ENCODE measurements around the gene TMEM151B.
"Not testable (repeated sequence)": the region's sequence is repeated elsewhere in the genome, so short reads cannot be mapped to it uniquely, and the experiment has no call there.

The TMEM151B gene

GRCh38 chr6:44228836-44229235 lies 41.4 kb upstream of the TMEM151B start:
- Histone ChIP-seq H3K4me1 (peaks cover 49 to 68% (median 58%) of the 10 kb centered on the region in 10 experiments), H3K27ac (no peak overlapping the region), H3K9me3 (replicated peaks in 1 of 11) (no peaks in the 10 kb centered on the region), H3K4me3 (no peak overlapping the region), H3K36me3 (peaks cover 14 to 67% (median 50%) of the 10 kb centered on the region in 11 experiments; a peak in 21 of 22 replicates), H4K20me1 (peaks cover 21 to 62% (median 34%) of the 10 kb centered on the region in 11 experiments; a peak in 17 of 22 replicates), H3K27me3 (no peaks in the 10 kb centered on the region), H3K4me2 (no peak overlapping the region), H3K9ac (no peak overlapping the region)
- no peak for TF ChIP-seq Cebpa-rat (IDR thresholded peaks at IDR 0.05)

DNA sequence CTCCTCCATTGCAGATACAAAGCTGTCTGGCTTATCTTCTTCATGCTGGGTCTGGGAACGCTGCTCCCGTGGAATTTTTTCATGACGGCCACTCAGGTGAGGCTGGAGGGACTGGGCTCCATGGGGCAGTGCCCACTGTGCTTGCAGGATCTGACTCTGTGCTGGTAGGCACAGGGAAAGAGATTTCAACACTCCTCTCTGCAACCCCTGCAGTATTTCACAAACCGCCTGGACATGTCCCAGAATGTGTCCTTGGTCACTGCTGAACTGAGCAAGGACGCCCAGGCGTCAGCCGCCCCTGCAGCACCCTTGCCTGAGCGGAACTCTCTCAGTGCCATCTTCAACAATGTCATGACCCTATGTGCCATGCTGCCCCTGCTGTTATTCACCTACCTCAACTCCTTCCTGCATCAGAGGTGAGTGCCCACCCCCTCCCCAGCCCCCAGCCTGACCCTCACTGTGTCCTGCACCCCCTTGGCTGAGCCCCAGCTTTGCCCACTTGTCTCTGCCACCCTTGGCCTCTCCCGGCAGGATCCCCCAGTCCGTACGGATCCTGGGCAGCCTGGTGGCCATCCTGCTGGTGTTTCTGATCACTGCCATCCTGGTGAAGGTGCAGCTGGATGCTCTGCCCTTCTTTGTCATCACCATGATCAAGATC lies 40.7 kb upstream of the TMEM151B start:
- H3K4me3 ChIP-seq = no peak overlapping the region
- H3K9ac ChIP-seq = no peak overlapping the region; a peak in 1 of 22 replicates
- H3K27ac ChIP-seq = no peak overlapping the region
- no peak for TF ChIP-seq Cebpa-rat (IDR thresholded peaks at IDR 0.05)
- H3K36me3 ChIP-seq = peaks cover 14 to 73% (median 50%) of the 10 kb centered on the region in 11 experiments; a peak in 21 of 22 replicates
- peaks cover 51 to 69% (median 59%) of the 10 kb centered on the region in 10 experiments for H3K4me1 ChIP-seq
- no peaks in the 10 kb centered on the region for H3K9me3 ChIP-seq (replicated peaks in 1 of 11)
- peaks cover 19 to 60% (median 30%) of the 10 kb centered on the region in 11 experiments; a peak in 17 of 22 replicates for H4K20me1 ChIP-seq
- no peak overlapping the region for H3K4me2 ChIP-seq
- no peaks in the 10 kb centered on the region for H3K27me3 ChIP-seq

DNA sequence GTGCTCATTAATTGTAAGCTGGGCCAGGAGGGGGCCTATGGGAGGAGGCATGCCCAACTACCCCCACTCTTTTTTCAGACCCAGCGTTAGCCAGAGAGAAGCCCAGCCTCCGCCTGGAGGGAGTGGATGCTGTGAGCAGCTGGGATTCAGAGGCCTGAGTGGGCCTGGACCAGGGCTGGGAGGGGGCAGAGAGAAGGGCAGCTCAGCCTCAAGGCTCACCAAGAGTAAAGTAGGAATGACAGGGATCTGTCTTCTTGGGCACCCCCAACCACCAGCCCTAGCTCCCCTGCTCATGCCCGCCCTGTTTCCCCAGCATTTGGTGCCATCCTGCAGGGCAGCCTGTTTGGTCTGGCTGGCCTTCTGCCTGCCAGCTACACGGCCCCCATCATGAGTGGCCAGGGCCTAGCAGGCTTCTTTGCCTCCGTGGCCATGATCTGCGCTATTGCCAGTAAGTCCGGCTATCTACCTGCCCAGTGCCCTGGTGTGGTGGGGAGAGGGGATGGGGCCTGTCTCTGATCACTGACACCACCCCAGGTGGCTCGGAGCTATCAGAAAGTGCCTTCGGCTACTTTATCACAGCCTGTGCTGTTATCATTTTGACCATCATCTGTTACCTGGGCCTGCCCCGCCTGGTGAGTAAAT lies 40.1 kb upstream of the TMEM151B start:
- no peaks in the 10 kb centered on the region for H3K27me3 ChIP-seq
- H3K4me1 ChIP-seq = peaks cover 51 to 69% (median 58%) of the 10 kb centered on the region in 10 experiments
- H3K4me3 ChIP-seq = no peak overlapping the region
- no peaks in the 10 kb centered on the region for H3K9me3 ChIP-seq (replicated peaks in 1 of 11)
- H3K27ac ChIP-seq = no peak overlapping the region
- H3K9ac ChIP-seq = no peak overlapping the region; a peak in 1 of 22 replicates
- H4K20me1 ChIP-seq = peaks cover 12 to 54% (median 24%) of the 10 kb centered on the region in 11 experiments; a peak in 16 of 22 replicates
- no peak overlapping the region for H3K4me2 ChIP-seq
- TF ChIP-seq Cebpa-rat (IDR thresholded peaks at IDR 0.05) = no peak
- peaks cover 14 to 77% (median 51%) of the 10 kb centered on the region in 11 experiments; a peak in 21 of 22 replicates for H3K36me3 ChIP-seq

DNA sequence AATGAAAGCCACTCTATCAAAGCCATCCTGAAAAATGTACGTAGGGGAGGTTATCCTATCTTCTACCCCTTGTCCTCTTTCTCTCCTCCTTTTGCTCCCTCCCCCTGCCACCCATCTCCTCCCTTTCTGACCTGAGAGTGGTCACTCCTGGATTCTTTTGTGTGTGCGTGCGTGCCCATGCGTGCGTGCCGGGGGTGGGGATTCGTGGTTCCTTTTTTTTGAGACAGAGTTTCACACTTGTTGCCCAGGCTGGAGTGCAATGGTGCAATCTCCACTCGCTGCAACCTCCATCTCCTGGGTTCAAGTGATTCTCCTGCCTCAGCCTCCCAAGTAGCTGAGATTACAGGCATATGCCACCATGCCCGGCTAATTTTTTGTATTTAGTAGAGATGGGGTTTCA lies 38.8 kb upstream of the TMEM151B start:
- not testable (repeated sequence) for H3K9me3 ChIP-seq (replicated peaks in 1 of 11); H3K27ac ChIP-seq; H3K4me3 ChIP-seq; H3K27me3 ChIP-seq
- Histone ChIP-seq H3K4me2 (peak overlapping the region in 4 of 11 experiments; percentile 17 to 37 (median 28); a peak in 5 of 22 replicates), H4K20me1 (peaks cover 0 to 41% (median 11%) of the 10 kb centered on the region in 11 experiments; a peak in 14 of 22 replicates), H3K36me3 (peaks cover 14 to 87% (median 51%) of the 10 kb centered on the region in 11 experiments; a peak in 21 of 22 replicates), H3K4me1 (peaks cover 40 to 58% (median 48%) of the 10 kb centered on the region in 10 experiments), H3K9ac (peak overlapping the region in 2 of 11 experiments; percentile 1 to 9; a peak in 1 of 22 replicates)

DNA sequence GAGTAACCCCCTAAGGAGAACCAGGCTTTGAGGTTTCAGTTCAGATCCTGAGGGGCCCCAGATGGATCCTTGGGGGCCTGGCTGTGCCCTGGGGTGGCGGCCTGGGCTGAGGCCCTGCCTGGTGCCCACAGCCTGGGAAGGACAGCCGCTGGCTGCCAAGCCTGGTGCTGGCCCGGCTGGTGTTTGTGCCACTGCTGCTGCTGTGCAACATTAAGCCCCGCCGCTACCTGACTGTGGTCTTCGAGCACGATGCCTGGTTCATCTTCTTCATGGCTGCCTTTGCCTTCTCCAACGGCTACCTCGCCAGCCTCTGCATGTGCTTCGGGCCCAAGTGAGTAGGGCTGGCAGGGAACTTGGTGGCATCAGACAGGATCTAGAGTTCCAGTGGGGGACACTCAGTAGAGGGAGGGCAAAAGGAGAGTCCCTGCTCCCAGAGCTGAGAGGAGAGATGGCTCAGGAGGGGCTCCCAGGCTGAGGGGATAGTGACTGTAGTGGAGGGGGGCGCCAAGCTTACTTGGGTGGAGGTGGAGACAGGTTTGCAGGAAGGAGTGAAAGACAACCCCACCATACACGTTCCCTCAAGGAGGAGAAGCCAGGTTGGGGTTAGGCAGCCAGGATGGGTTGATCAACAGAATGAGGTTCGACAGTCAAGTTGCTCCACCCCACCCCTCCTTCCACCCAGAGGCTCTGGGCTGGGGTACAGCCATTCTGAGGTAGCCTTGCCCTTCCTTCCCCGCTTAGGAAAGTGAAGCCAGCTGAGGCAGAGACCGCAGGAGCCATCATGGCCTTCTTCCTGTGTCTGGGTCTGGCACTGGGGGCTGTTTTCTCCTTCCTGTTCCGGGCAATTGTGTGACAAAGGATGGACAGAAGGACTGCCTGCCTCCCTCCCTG lies 37.3 kb upstream of the TMEM151B start:
- Histone ChIP-seq H3K4me1 (peaks cover 40 to 56% (median 46%) of the 10 kb centered on the region in 10 experiments), H3K4me3 (no peak overlapping the region), H3K4me2 (peak overlapping the region; percentile 31 to 80 (median 52)), H3K27me3 (no peaks in the 10 kb centered on the region), H4K20me1 (peaks cover 0 to 26% (median 2%) of the 10 kb centered on the region in 11 experiments; a peak in 8 of 22 replicates), H3K27ac (peak overlapping the region in 10 of 11 experiments; percentile 21 to 79 (median 66); a peak in 19 of 22 replicates), H3K9me3 (replicated peaks in 1 of 11) (no peaks in the 10 kb centered on the region), H3K9ac (peak overlapping the region; percentile 7 to 67 (median 44); a peak in 17 of 22 replicates), H3K36me3 (peaks cover 14 to 79% (median 51%) of the 10 kb centered on the region in 11 experiments; a peak in 21 of 22 replicates)
- TF ChIP-seq Cebpa-rat (IDR thresholded peaks at IDR 0.05) = no peak

GRCh38 chr6:44233567-44234100 lies 36.6 kb upstream of the TMEM151B start:
- Histone ChIP-seq H3K36me3 (peaks cover 10 to 72% (median 45%) of the 10 kb centered on the region in 11 experiments; a peak in 21 of 22 replicates), H3K9ac (peak overlapping the region; percentile 7 to 67 (median 44); a peak in 17 of 22 replicates), H3K4me1 (peaks cover 41 to 63% (median 52%) of the 10 kb centered on the region in 10 experiments), H3K9me3 (replicated peaks in 1 of 11) (no peaks in the 10 kb centered on the region), H3K4me2 (peak overlapping the region; percentile 31 to 80 (median 52)), H3K27me3 (no peaks in the 10 kb centered on the region), H3K4me3 (no peak overlapping the region), H3K27ac (peak overlapping the region in 10 of 11 experiments; percentile 21 to 79 (median 66); a peak in 19 of 22 replicates), H4K20me1 (peaks cover 0 to 19% (median 0%) of the 10 kb centered on the region in 11 experiments; a peak in 7 of 22 replicates)
- TF ChIP-seq Cebpa-rat (IDR thresholded peaks at IDR 0.05) = no peak

DNA sequence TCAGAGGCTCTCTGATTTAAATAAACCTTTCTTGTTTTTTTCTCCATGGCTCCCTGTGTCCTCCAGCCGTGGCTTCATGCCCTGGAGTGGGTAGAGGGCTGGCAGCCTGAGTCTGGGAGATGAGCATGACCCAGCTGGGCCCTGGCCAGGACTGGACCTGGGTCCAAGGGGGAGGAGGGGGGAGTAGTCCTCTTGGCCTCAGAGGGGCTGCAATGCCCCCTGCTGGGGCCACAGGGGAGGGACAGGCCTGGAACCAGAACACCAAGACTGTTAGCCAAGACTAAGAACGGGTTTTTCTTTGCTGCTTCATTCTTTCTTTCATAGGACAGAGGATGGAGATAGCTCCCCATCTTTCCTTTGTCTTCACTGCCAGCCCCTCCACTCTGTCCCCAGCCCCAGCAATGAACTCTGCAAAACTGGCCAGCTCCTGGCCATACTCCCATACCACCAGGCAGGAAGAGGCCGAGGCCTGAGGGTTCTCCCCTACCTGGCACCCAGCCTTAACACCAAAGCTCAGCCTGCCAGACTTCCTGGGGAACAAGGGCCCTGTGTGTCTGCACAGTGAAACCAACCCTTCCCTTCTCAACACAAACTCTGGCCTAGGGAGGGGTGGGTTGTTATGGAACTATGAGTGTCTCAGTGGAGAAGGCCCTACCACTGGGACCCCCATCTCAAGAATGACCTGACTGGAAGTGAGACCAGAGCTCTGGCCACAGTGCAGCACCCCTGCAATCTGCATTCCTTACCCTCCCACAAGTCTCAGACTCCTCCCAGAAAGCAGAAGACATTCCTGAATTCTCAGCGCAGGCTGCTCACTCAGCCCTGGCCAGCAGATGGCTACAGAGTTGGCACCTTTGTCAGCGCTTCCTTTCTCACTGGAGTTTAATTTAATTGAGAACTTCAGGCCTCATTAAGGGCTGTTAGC lies 35.9 kb upstream of the TMEM151B start:
- no peaks in the 10 kb centered on the region for H3K27me3 ChIP-seq
- H3K4me3 ChIP-seq = no peak overlapping the region
- peak overlapping the region in 9 of 11 experiments; percentile 13 to 67 (median 42); a peak in 12 of 22 replicates for H3K9ac ChIP-seq
- no peaks in the 10 kb centered on the region for H3K9me3 ChIP-seq (replicated peaks in 1 of 11)
- H3K27ac ChIP-seq = peak overlapping the region in 9 of 11 experiments; percentile 21 to 79 (median 67); a peak in 15 of 22 replicates
- peaks cover 41 to 63% (median 52%) of the 10 kb centered on the region in 10 experiments for H3K4me1 ChIP-seq
- no peak for TF ChIP-seq Cebpa-rat (IDR thresholded peaks at IDR 0.05)
- H3K4me2 ChIP-seq = peak overlapping the region; percentile 31 to 80 (median 52); a peak in 16 of 22 replicates
- H4K20me1 ChIP-seq = peaks cover 0 to 14% (median 0%) of the 10 kb centered on the region in 11 experiments; a peak in 2 of 22 replicates
- peaks cover 10 to 65% (median 37%) of the 10 kb centered on the region in 11 experiments; a peak in 21 of 22 replicates for H3K36me3 ChIP-seq

Measured in BLaER1 treated with 17β-estradiol and CSF1 and Interleukin-3, amounts not matched to agents 10 nM and 100 nM (cell line).